A673 (cell line): Measurements from ENCODE around the gene EPHA4. TPM values are rescaled to one million over a fixed set of nuclear protein-coding genes. Genes with fewer than 3 reads are reported as not detected.

Experiments
- BruUV-seq: library from RNA; stranded (reverse); fragments of 400-500 nt; replicated peaks from 2 replicates; lab custom pipeline; 2021; lab: Mats Ljungman, UMichigan
- CTCF ChIA-PET: fragments of 300-600 bp; sonication (Branson Sonifier 250); formaldehyde crosslinking; loops from one replicate; lab custom pipeline; 2022; ENCODE audit warnings: antibody characterized with exemption; lab: Charles Lee
- POLR2A ChIA-PET: fragments of 300-600 bp; sonication (Branson Sonifier 250); formaldehyde crosslinking; loops from one replicate; lab custom pipeline; 2022; ENCODE audit warnings: antibody characterized with exemption; ENCODE audit not compliant: low non-redundant PET; lab: Charles Lee
- DNase-seq: peaks from one replicate; pipeline ENCODE4 v3.0.0-alpha.2; 2015; ENCODE audit warnings: low spot score
- H3K27ac ChIP-seq: fragments of 200-600 bp; sonication (generic); 2 replicates; pipeline ENCODE4 v1.5.1; 2016; ENCODE audit warnings: mixed run types, low read depth, mild to moderate bottlenecking, mixed read lengths, antibody characterized with exemption, low read length; ENCODE audit not compliant: poor library complexity, severe bottlenecking
- H3K27me3 ChIP-seq: fragments of 200-600 bp; sonication (generic); replicated peaks from 2 replicates; pipeline ENCODE4 v1.6.1; 2017; ENCODE audit warnings: mixed run types, low read depth, mild to moderate bottlenecking, mixed read lengths, antibody characterized with exemption, low read length; ENCODE audit not compliant: insufficient read depth, poor library complexity
- H3K36me3 ChIP-seq: fragments of 200-600 bp; sonication (generic); 2 replicates; pipeline ENCODE4 v1.6.1; 2016; ENCODE audit warnings: mixed run types, mild to moderate bottlenecking, mixed read lengths, antibody characterized with exemption, low read length; ENCODE audit not compliant: insufficient read depth, poor library complexity, severe bottlenecking
- H3K4me1 ChIP-seq: fragments of 200-600 bp; sonication (generic); 2 replicates; pipeline ENCODE4 v1.6.1; 2017; ENCODE audit warnings: mixed run types, mild to moderate bottlenecking, mixed read lengths, antibody characterized with exemption, low read length; ENCODE audit not compliant: insufficient read depth, poor library complexity, severe bottlenecking
- H3K4me3 ChIP-seq: fragments of 200-600 bp; sonication (generic); 2 replicates; pipeline ENCODE4 v1.5.1; 2016; ENCODE audit warnings: low read depth, mixed run types, mild to moderate bottlenecking, mixed read lengths, low read length; ENCODE audit not compliant: poor library complexity, severe bottlenecking
- H3K9me3 ChIP-seq: fragments of 200-600 bp; sonication (generic); 2 replicates; pipeline ENCODE4 v1.6.1; 2016; ENCODE audit warnings: mixed run types, low read depth, mild to moderate bottlenecking, mixed read lengths, antibody characterized with exemption, low read length; ENCODE audit not compliant: poor library complexity, severe bottlenecking
- CTCF ChIP-seq: fragments of 300-800, 200-600 bp; sonication (generic); conservative IDR thresholded peaks from 2 replicates; pipeline ENCODE4 v1.5.1; 2017; ENCODE audit warnings: low read depth, mild to moderate bottlenecking, antibody characterized with exemption, low read length, moderate library complexity, mixed read lengths
- EZH2 ChIP-seq: fragments of 200-600 bp; sonication (generic); IDR thresholded peaks from 2 replicates; pipeline ENCODE4 v1.6.1; 2017; ENCODE audit warnings: borderline replicate concordance, low read depth, mild to moderate bottlenecking, mixed read lengths, antibody characterized with exemption, low read length; ENCODE audit not compliant: poor library complexity, severe bottlenecking
- intact Hi-C: fragments of 100-400 bp; cut with micrococcal nuclease; formaldehyde crosslinking; loops from one replicate; pipeline ENCODE4 v1.10.0; 2022; ENCODE audit not compliant: unreplicated experiment
- total RNA-seq: library from RNA; stranded (reverse); gene quantifications from 2 replicates; pipeline ENCODE4 v1.2.3, GENCODE V29; 2021

Gene EPHA4
- total RNA-seq, 1 experiment from 2014 or later, result 39.5 TPM

- Histone ChIP-seq H3K4me3 (no peak overlapping the region), H3K27ac (no peak overlapping the region), H3K4me1 (no peaks in the 10 kb centered on the region), H3K27me3 (no peaks in the 10 kb centered on the region), H3K36me3 (no peaks in the 10 kb centered on the region), H3K9me3 (no peaks in the 10 kb centered on the region)
- BruUV-seq, result no TSS peak
- TF ChIP-seq EZH2, result no peak
- no peak for TF ChIP-seq CTCF
- ChIA-PET POLR2A (no interaction called here), CTCF (no interaction called here)
- no peak for DNase-seq
- intact Hi-C loops, result no loop called here
These were observed 30.9 kb downstream of the EPHA4 start for GRCh38 chr2:221541131-221541735.

GRCh38 chr2:221539246-221539645 is 32.9 kb downstream of the EPHA4 start:
- TF ChIP-seq EZH2 (no peak), CTCF (no peak)
- no peaks in the 10 kb centered on the region for H3K4me1 ChIP-seq
- H3K36me3 ChIP-seq, result no peaks in the 10 kb centered on the region
- H3K27me3 ChIP-seq, result no peaks in the 10 kb centered on the region
- no peak overlapping the region for H3K27ac ChIP-seq
- H3K4me3 ChIP-seq, result no peak overlapping the region
- DNase-seq, result no peak
- intact Hi-C loops, result no loop called here
- H3K9me3 ChIP-seq, result no peaks in the 10 kb centered on the region
- ChIA-PET POLR2A (no interaction called here), CTCF (no interaction called here)
- BruUV-seq, result no TSS peak

- intact Hi-C loops, result no loop called here
- POLR2A ChIA-PET, result no interaction called here
- Histone ChIP-seq H3K4me3 (no peak overlapping the region), H3K36me3 (no peaks in the 10 kb centered on the region), H3K27ac (no peak overlapping the region), H3K9me3 (no peaks in the 10 kb centered on the region), H3K27me3 (no peaks in the 10 kb centered on the region), H3K4me1 (peaks cover 7% of the 10 kb centered on the region)
- BruUV-seq, result no TSS peak
- no peak for DNase-seq
- TF ChIP-seq EZH2 (no peak), CTCF (no peak)
- CTCF ChIA-PET, result no interaction called here
These were observed 36.3 kb downstream of the EPHA4 start for GRCh38 chr2:221535824-221536223.
